ENCODE results near the gene ODAD3.

GRCh38 chr19:11480715-11481533 lies 46.0 kb upstream of the ODAD3 start, which contains the start of gene ELAVL3:
- no peak for TF ChIP-seq POLR2A (IDR thresholded peaks at IDR 0.05; ENCODE audit: borderline replicate concordance, extremely low read depth, insufficient read depth, insufficient read length)
- no peak for TF ChIP-seq ZFX (IDR thresholded peaks at IDR 0.05)
- TF ChIP-seq, protein P1, sequence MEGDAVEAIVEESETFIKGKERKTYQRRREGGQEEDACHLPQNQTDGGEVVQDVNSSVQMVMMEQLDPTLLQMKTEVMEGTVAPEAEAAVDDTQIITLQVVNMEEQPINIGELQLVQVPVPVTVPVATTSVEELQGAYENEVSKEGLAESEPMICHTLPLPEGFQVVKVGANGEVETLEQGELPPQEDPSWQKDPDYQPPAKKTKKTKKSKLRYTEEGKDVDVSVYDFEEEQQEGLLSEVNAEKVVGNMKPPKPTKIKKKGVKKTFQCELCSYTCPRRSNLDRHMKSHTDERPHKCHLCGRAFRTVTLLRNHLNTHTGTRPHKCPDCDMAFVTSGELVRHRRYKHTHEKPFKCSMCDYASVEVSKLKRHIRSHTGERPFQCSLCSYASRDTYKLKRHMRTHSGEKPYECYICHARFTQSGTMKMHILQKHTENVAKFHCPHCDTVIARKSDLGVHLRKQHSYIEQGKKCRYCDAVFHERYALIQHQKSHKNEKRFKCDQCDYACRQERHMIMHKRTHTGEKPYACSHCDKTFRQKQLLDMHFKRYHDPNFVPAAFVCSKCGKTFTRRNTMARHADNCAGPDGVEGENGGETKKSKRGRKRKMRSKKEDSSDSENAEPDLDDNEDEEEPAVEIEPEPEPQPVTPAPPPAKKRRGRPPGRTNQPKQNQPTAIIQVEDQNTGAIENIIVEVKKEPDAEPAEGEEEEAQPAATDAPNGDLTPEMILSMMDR (IDR thresholded peaks at IDR 0.05 in 2 of 3, conservative IDR thresholded peaks at IDR 0.05 in 1 of 3; ENCODE audit: borderline replicate concordance in 1 of 3, insufficient read depth in 1 of 3, low read depth in 2 of 3, low read length in 2 of 3), result no peak
- no peak for TF ChIP-seq EZH2phosphoT487 (IDR thresholded peaks at IDR 0.05; ENCODE audit: borderline replicate concordance)
- no peak for TF ChIP-seq REST (IDR thresholded peaks at IDR 0.05; ENCODE audit: low read depth)
- TF ChIP-seq RAD21 (IDR thresholded peaks at IDR 0.05; ENCODE audit: low read depth), result no peak
